Erythroblast (primary cell): ENCODE measurements around the gene ARHGAP21.

Experiments
- GATA1 ChIP-seq: IDR thresholded peaks from 2 replicates; pipeline ENCODE4 v1.6.1; 2011; ENCODE audit warnings: low read depth, mild to moderate bottlenecking, control low read depth, low read length, moderate library complexity
- POLR2A ChIP-seq: IDR thresholded peaks from 2 replicates; pipeline ENCODE4 v1.6.1; 2011; ENCODE audit warnings: mild to moderate bottlenecking, low read length

GRCh38 chr10:24706479-24707118 is 17.1 kb downstream of the ARHGAP21 start:
- no peak for TF ChIP-seq POLR2A
- TF ChIP-seq GATA1, result no peak
